Endodermal cell (in vitro differentiated cells): ENCODE results near the gene MAP3K1. TPM values are rescaled to one million over a fixed set of nuclear protein-coding genes. Genes with fewer than 3 reads are reported as not detected.

Experiments
- DNase-seq: peaks from one replicate; pipeline ENCODE4 v3.0.0-alpha.2; 2017
- H3K27ac ChIP-seq: 2 replicates; pipeline ENCODE4 v1.5.1; 2013; ENCODE audit warnings: mild to moderate bottlenecking, low read depth, low read length, moderate library complexity
- H3K27me3 ChIP-seq: 2 replicates; pipeline ENCODE4 v1.6.1; 2013; ENCODE audit warnings: mild to moderate bottlenecking, low read length, moderate library complexity; ENCODE audit not compliant: insufficient read depth, control insufficient read depth, poor library complexity, severe bottlenecking
- H3K36me3 ChIP-seq: 2 replicates; pipeline ENCODE4 v1.7.0; 2013; ENCODE audit warnings: mild to moderate bottlenecking, low read length, moderate library complexity; ENCODE audit not compliant: control insufficient read depth, insufficient read depth
- H3K4me1 ChIP-seq: one replicate; pipeline ENCODE4 v1.7.0; 2013; ENCODE audit warnings: low read length; ENCODE audit not compliant: control insufficient read depth, insufficient read depth
- H3K4me3 ChIP-seq: 2 replicates; pipeline ENCODE4 v1.5.1; 2013; ENCODE audit warnings: mild to moderate bottlenecking, low read length, moderate library complexity
- H3K9ac ChIP-seq: 2 replicates; pipeline ENCODE4 v1.6.1; 2013; ENCODE audit warnings: mild to moderate bottlenecking, low read length, moderate library complexity; ENCODE audit not compliant: poor library complexity, severe bottlenecking; ENCODE audit errors: extremely low read depth
- H3K9me3 ChIP-seq: 2 replicates; pipeline ENCODE4 v1.6.1; 2013; ENCODE audit warnings: mild to moderate bottlenecking, low read length, moderate library complexity; ENCODE audit not compliant: control insufficient read depth
- H3K27ac Mint-ChIP-seq: 2 replicates; pipeline ENCODE4 v1.8.0; 2020; ENCODE audit warnings: mixed read lengths
- H3K27me3 Mint-ChIP-seq: 2 replicates; pipeline ENCODE4 v1.8.0; 2021; ENCODE audit warnings: mild to moderate bottlenecking, mixed read lengths; ENCODE audit not compliant: insufficient read depth
- H3K36me3 Mint-ChIP-seq: 2 replicates; pipeline ENCODE4 v1.8.0; 2020; ENCODE audit warnings: low read depth, mixed read lengths
- H3K4me1 Mint-ChIP-seq: 2 replicates; pipeline ENCODE4 v1.8.0; 2020; ENCODE audit warnings: mixed read lengths
- H3K4me3 Mint-ChIP-seq: 2 replicates; pipeline ENCODE4 v1.8.0; 2020; ENCODE audit warnings: mild to moderate bottlenecking, moderate library complexity, mixed read lengths
- H3K9me3 Mint-ChIP-seq: 2 replicates; pipeline ENCODE4 v1.8.0; 2020; ENCODE audit warnings: mild to moderate bottlenecking, mixed read lengths
- CTCF ChIP-seq: fragments of 200-600 bp; sonication (generic); conservative IDR thresholded peaks from 2 replicates; pipeline ENCODE4 v1.5.0; 2021; ENCODE audit warnings: antibody characterized with exemption, mild to moderate bottlenecking
- WGBS, 2 experiments: methylation state at CpG; one replicate each; pipeline versions ENCODE4 v1.1.5 to v1.1.7; 2013; ENCODE audit warnings: missing lambda C conversion rate in 2 of 2, mixed read lengths in 1 of 2; ENCODE audit not compliant: insufficient coverage in 1 of 2, insufficient read length in 1 of 2; 5-methylcytosine and 5-hydroxymethylcytosine counted together
- total RNA-seq, 2 donors: library from RNA; stranded (reverse); fragmentation: NEBNext Ultra II Directional in 1 of 2; extraction: Animal tissue kit (Norgen Biotek cat#: 25700) in 1 of 2; gene quantifications; 2 replicates in 1 of 2; 3 replicates in 1 of 2; pipeline ENCODE4 v1.2.1, GENCODE V29; 2021

The MAP3K1 gene
- total RNA-seq, 2 donors from 2014 or later, result 18.0 to 23.7 TPM

DNA sequence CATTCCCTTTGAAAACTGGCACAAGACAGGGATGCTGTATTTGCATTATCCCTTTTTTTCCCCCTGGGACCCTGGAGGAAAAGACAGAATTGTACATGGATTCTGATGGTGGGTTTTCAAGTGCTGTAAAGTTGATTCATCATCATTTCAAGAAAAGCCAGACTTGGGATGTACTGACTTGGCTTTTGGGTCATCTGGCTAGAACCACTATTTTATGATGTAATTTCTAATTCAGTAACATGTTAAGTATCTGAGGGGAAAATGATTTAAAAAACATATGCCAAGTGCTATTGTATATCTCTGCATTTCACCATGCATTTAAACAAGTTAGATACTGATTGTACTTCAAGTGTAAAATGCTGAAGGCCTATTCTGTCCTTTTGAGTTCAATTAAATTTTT is 15.2 kb upstream of the MAP3K1 start:
- peaks cover 3% of the 10 kb centered on the region for H3K27me3 Mint-ChIP-seq

GRCh38 chr5:56801256-56801655 is 14.1 kb upstream of the MAP3K1 start:
- H3K4me1 ChIP-seq, result no peaks in the 10 kb centered on the region
- 90 to 93% methylated on average over 3 of the region's 3 CpGs for WGBS, 2 experiments
- H3K4me1 Mint-ChIP-seq, result no peaks in the 10 kb centered on the region
- no peaks in the 10 kb centered on the region for H3K27me3 ChIP-seq
- no peaks in the 10 kb centered on the region for H3K36me3 Mint-ChIP-seq
- H3K9me3 ChIP-seq, result no peaks in the 10 kb centered on the region
- DNase-seq, result no peak
- no peaks in the 10 kb centered on the region for H3K9me3 Mint-ChIP-seq
- peaks cover 3% of the 10 kb centered on the region for H3K27me3 Mint-ChIP-seq
- no peak overlapping the region for H3K27ac Mint-ChIP-seq
- no peak overlapping the region for H3K27ac ChIP-seq
- no peak overlapping the region for H3K4me3 ChIP-seq
- TF ChIP-seq CTCF, result no peak
- no peak overlapping the region for H3K9ac ChIP-seq
- H3K36me3 ChIP-seq, result no peaks in the 10 kb centered on the region
- no peak overlapping the region for H3K4me3 Mint-ChIP-seq

More for the DNA sequence above, 15.2 kb upstream of the MAP3K1 start:
- Histone ChIP-seq H3K27ac (no peak overlapping the region), H3K27me3 (no peaks in the 10 kb centered on the region), H3K4me3 (no peak overlapping the region), H3K9me3 (no peaks in the 10 kb centered on the region), H3K36me3 (no peaks in the 10 kb centered on the region), H3K4me1 (no peaks in the 10 kb centered on the region), H3K9ac (no peak overlapping the region)
- Mint-ChIP-seq H3K4me3 (no peak overlapping the region), H3K36me3 (no peaks in the 10 kb centered on the region), H3K27ac (no peak overlapping the region), H3K9me3 (no peaks in the 10 kb centered on the region), H3K4me1 (no peaks in the 10 kb centered on the region)
- TF ChIP-seq CTCF, result no peak
- DNase-seq, result no peak

GRCh38 chr5:56802205-56802604 is 13.1 kb upstream of the MAP3K1 start:
- H3K27me3 Mint-ChIP-seq, result peaks cover 3% of the 10 kb centered on the region
- H3K4me3 ChIP-seq, result no peak overlapping the region
- H3K4me1 ChIP-seq, result no peaks in the 10 kb centered on the region
- no peak overlapping the region for H3K27ac Mint-ChIP-seq
- H3K9me3 Mint-ChIP-seq, result no peaks in the 10 kb centered on the region
- WGBS, 2 experiments, result 72 to 79% methylated on average over 2 of the region's 2 CpGs
- TF ChIP-seq CTCF, result no peak
- H3K4me3 Mint-ChIP-seq, result no peak overlapping the region
- no peaks in the 10 kb centered on the region for H3K4me1 Mint-ChIP-seq
- no peak for DNase-seq
- no peaks in the 10 kb centered on the region for H3K9me3 ChIP-seq
- H3K36me3 ChIP-seq, result no peaks in the 10 kb centered on the region
- H3K27me3 ChIP-seq, result no peaks in the 10 kb centered on the region
- no peaks in the 10 kb centered on the region for H3K36me3 Mint-ChIP-seq
- no peak overlapping the region for H3K27ac ChIP-seq
- no peak overlapping the region for H3K9ac ChIP-seq
